Activated T-cell treated with anti-CD3 and anti-CD28 coated beads, Interleukin-2, amount 50 U/mL, for 72 hours (primary cell): ENCODE data around the gene ZNF576. TPM values are rescaled to one million over a fixed set of nuclear protein-coding genes. Genes with fewer than 3 reads are reported as not detected.
"Not testable (repeated sequence)": the region's sequence is repeated elsewhere in the genome, so short reads cannot be mapped to it uniquely, and the experiment has no call there.

Experiments used
- ATAC-seq, 2 donors: fragments of 150-1000 bp; cut with Tn5 transposase; replicated peaks in 1 of 2; 2 replicates each; pipeline ENCODE4 v1.10.0; 2021; ENCODE audit warnings: moderate library complexity in 2 of 2, mild to moderate bottlenecking in 1 of 2
- DNase-seq, 2 donors: peaks; one replicate each; pipeline ENCODE4 v3.0.0; 2021 to 2022; ENCODE audit warnings: mixed read lengths in 1 of 2
- H3K27ac Mint-ChIP-seq: one replicate; pipeline ENCODE4 v1.8.0; 2022; ENCODE audit warnings: mild to moderate bottlenecking, moderate library complexity, mixed read lengths
- H3K27me3 Mint-ChIP-seq: one replicate; pipeline ENCODE4 v1.8.0; 2022; ENCODE audit warnings: low read depth, mixed read lengths
- H3K36me3 Mint-ChIP-seq, 2 donors: one replicate each; pipeline ENCODE4 v1.8.0; 2022; ENCODE audit warnings: mixed read lengths in 2 of 2, mild to moderate bottlenecking in 1 of 2; ENCODE audit not compliant: insufficient read depth in 2 of 2
- H3K4me1 Mint-ChIP-seq: one replicate; pipeline ENCODE4 v1.8.0; 2022; ENCODE audit warnings: low read depth, mixed read lengths
- H3K4me3 Mint-ChIP-seq, 2 donors: one replicate each; pipeline ENCODE4 v1.8.0; 2022; ENCODE audit warnings: mild to moderate bottlenecking in 2 of 2, mixed read lengths in 2 of 2, moderate library complexity in 2 of 2
- H3K9me3 Mint-ChIP-seq, 2 donors: one replicate each; pipeline ENCODE4 v1.8.0; 2022; ENCODE audit warnings: mixed read lengths in 2 of 2
- total RNA-seq, 2 donors: library from RNA; stranded (reverse); gene quantifications; one replicate each; pipeline ENCODE4 v1.2.3, GENCODE V29; 2022

The ZNF576 gene
- total RNA-seq, 2 donors from 2014 or later: 10.0 to 11.8 TPM

GRCh38 chr19:43597876-43598275, 1.5 kb downstream of the ZNF576 start:
- H3K4me3 Mint-ChIP-seq: peak overlapping the region; percentile 98 to 99
- peaks cover 4 to 14% of the 10 kb centered on the region in 2 donors for H3K36me3 Mint-ChIP-seq
- peak overlapping the region; percentile 95 for H3K27ac Mint-ChIP-seq
- H3K9me3 Mint-ChIP-seq: no peaks in the 10 kb centered on the region
- H3K4me1 Mint-ChIP-seq: peaks cover 35% of the 10 kb centered on the region
- DNase-seq (no peak), ATAC-seq (no peak)
- H3K27me3 Mint-ChIP-seq: no peaks in the 10 kb centered on the region

GRCh38 chr19:43598445-43599240, 2.2 kb downstream of the ZNF576 start:
- H3K4me1 Mint-ChIP-seq: peaks cover 28% of the 10 kb centered on the region
- ATAC-seq (no peak), DNase-seq (no peak)
- H3K4me3 Mint-ChIP-seq: peak overlapping the region; percentile 8 to 99
- H3K36me3 Mint-ChIP-seq: peaks cover 3 to 10% of the 10 kb centered on the region in 2 donors
- H3K9me3 Mint-ChIP-seq: no peaks in the 10 kb centered on the region
- H3K27me3 Mint-ChIP-seq: no peaks in the 10 kb centered on the region
- peak overlapping the region; percentile 95 for H3K27ac Mint-ChIP-seq

GRCh38 chr19:43599635-43600295, 3.4 kb downstream of the ZNF576 start:
- peak overlapping the region; percentile 50 for H3K27ac Mint-ChIP-seq
- H3K4me1 Mint-ChIP-seq: peaks cover 23% of the 10 kb centered on the region
- no peak overlapping the region for H3K4me3 Mint-ChIP-seq
- ATAC-seq: no peak
- no peaks in the 10 kb centered on the region for H3K27me3 Mint-ChIP-seq
- no peak for DNase-seq
- no peaks in the 10 kb centered on the region for H3K9me3 Mint-ChIP-seq
- peaks cover 1 to 7% of the 10 kb centered on the region in 2 donors for H3K36me3 Mint-ChIP-seq

- not testable (repeated sequence) for H3K9me3 Mint-ChIP-seq, H3K4me3 Mint-ChIP-seq, H3K27ac Mint-ChIP-seq, ATAC-seq, H3K36me3 Mint-ChIP-seq, H3K27me3 Mint-ChIP-seq, DNase-seq
- H3K4me1 Mint-ChIP-seq: peaks cover 23% of the 10 kb centered on the region
These were observed 3.9 kb downstream of the ZNF576 start for GRCh38 chr19:43600326-43600725.

- H3K9me3 Mint-ChIP-seq: no peaks in the 10 kb centered on the region
- H3K4me3 Mint-ChIP-seq: no peak overlapping the region
- H3K36me3 Mint-ChIP-seq: peaks cover 0 to 3% of the 10 kb centered on the region in 2 donors
- DNase-seq (no peak), ATAC-seq (no peak)
- no peak overlapping the region for H3K27ac Mint-ChIP-seq
- peaks cover 6% of the 10 kb centered on the region for H3K4me1 Mint-ChIP-seq
- H3K27me3 Mint-ChIP-seq: no peaks in the 10 kb centered on the region
These were observed 9.6 kb downstream of the ZNF576 start for GRCh38 chr19:43605875-43606568.

- H3K4me1 Mint-ChIP-seq: peaks cover 6% of the 10 kb centered on the region
These were observed 10.3 kb downstream of the ZNF576 start for GRCh38 chr19:43606569-43607229.

GRCh38 chr19:43607238-43608205, 11.1 kb downstream of the ZNF576 start:
- ATAC-seq (no peak), DNase-seq (no peak)
- peaks cover 0 to 2% of the 10 kb centered on the region in 2 donors for H3K36me3 Mint-ChIP-seq
- H3K4me1 Mint-ChIP-seq: peaks cover 6% of the 10 kb centered on the region
- no peaks in the 10 kb centered on the region for H3K27me3 Mint-ChIP-seq
- no peak overlapping the region for H3K4me3 Mint-ChIP-seq
- no peak overlapping the region for H3K27ac Mint-ChIP-seq
- H3K9me3 Mint-ChIP-seq: no peaks in the 10 kb centered on the region

More at GRCh38 chr19:43606569-43607229, 10.3 kb downstream of the ZNF576 start:
- Mint-ChIP-seq H3K27me3 (no peaks in the 10 kb centered on the region), H3K36me3 (peaks cover 0 to 2% of the 10 kb centered on the region in 2 donors), H3K4me3 (no peak overlapping the region), H3K9me3 (no peaks in the 10 kb centered on the region), H3K27ac (no peak overlapping the region)
- ATAC-seq (no peak), DNase-seq (no peak)

- no peak overlapping the region for H3K27ac Mint-ChIP-seq
- peaks cover 0 to 2% of the 10 kb centered on the region in 2 donors for H3K36me3 Mint-ChIP-seq
- no peaks in the 10 kb centered on the region for H3K27me3 Mint-ChIP-seq
- peaks cover 6% of the 10 kb centered on the region for H3K4me1 Mint-ChIP-seq
- DNase-seq (no peak), ATAC-seq (no peak)
- H3K4me3 Mint-ChIP-seq: no peak overlapping the region
- no peaks in the 10 kb centered on the region for H3K9me3 Mint-ChIP-seq
These were observed 13.5 kb downstream of the ZNF576 start for GRCh38 chr19:43609872-43610271.

GRCh38 chr19:43610493-43610892, 14.1 kb downstream of the ZNF576 start:
- ATAC-seq: no peak
- Mint-ChIP-seq H3K27ac (no peak overlapping the region), H3K4me3 (no peak overlapping the region), H3K4me1 (peaks cover 6% of the 10 kb centered on the region), H3K9me3 (no peaks in the 10 kb centered on the region), H3K36me3 (peaks cover 0 to 2% of the 10 kb centered on the region in 2 donors), H3K27me3 (no peaks in the 10 kb centered on the region)
- no peak for DNase-seq

GRCh38 chr19:43611788-43612187, 15.4 kb downstream of the ZNF576 start, which contains the start of gene SRRM5:
TSS of gene SRRM5 (plus strand) at chr19:43612088. CDS start at chr19:43612122, 34 bp downstream.
- no peak within 1 kb of the TSS for H3K4me3 Mint-ChIP-seq
- H3K4me1 Mint-ChIP-seq: peaks cover 6% of the 10 kb centered on the region
- H3K27ac Mint-ChIP-seq: peak within 1 kb of the TSS; percentile 18
- H3K9me3 Mint-ChIP-seq: no peaks in the 10 kb centered on the region
- DNase-seq: no peak
- H3K27me3 Mint-ChIP-seq: no peaks in the 10 kb centered on the region
- H3K36me3 Mint-ChIP-seq: peaks cover 0 to 2% of the 10 kb centered on the region in 2 donors
- ATAC-seq: no peak

- no peak for ATAC-seq
- Mint-ChIP-seq H3K4me1 (peaks cover 6% of the 10 kb centered on the region), H3K36me3 (peaks cover 0 to 2% of the 10 kb centered on the region in 2 donors)
These were observed 16.0 kb downstream of the ZNF576 start for GRCh38 chr19:43612374-43612773.

GRCh38 chr19:43616306-43616705, 19.9 kb downstream of the ZNF576 start:
- no peaks in the 10 kb centered on the region for H3K27me3 Mint-ChIP-seq
- H3K9me3 Mint-ChIP-seq: no peaks in the 10 kb centered on the region
- H3K27ac Mint-ChIP-seq: no peak overlapping the region
- DNase-seq (no peak), ATAC-seq (no peak)
- H3K36me3 Mint-ChIP-seq: peaks cover 0 to 4% of the 10 kb centered on the region in 2 donors
- H3K4me3 Mint-ChIP-seq: no peak overlapping the region
- H3K4me1 Mint-ChIP-seq: peaks cover 17% of the 10 kb centered on the region

More at GRCh38 chr19:43612374-43612773, 16.0 kb downstream of the ZNF576 start:
- no peak overlapping the region for H3K4me3 Mint-ChIP-seq
- no peaks in the 10 kb centered on the region for H3K27me3 Mint-ChIP-seq
- no peak for DNase-seq
- no peak overlapping the region for H3K27ac Mint-ChIP-seq
- no peaks in the 10 kb centered on the region for H3K9me3 Mint-ChIP-seq
